AG10803 (cell line): ENCODE data around the gene OR4D6.
"Not testable (repeated sequence)": the region's sequence is repeated elsewhere in the genome, so short reads cannot be mapped to it uniquely, and the experiment has no call there.

Source experiments
- DNase-seq: peaks from one replicate; pipeline ENCODE4 v3.0.0; 2010; ENCODE audit warnings: low read depth
- H3K4me3 ChIP-seq: 2 replicates; pipeline ENCODE4 v1.5.1; 2011; ENCODE audit warnings: mild to moderate bottlenecking, low read length, control low read depth
- CTCF ChIP-seq: conservative IDR thresholded peaks from 2 replicates; pipeline ENCODE4 v1.5.1; 2011; ENCODE audit warnings: mild to moderate bottlenecking, low read length, control low read depth, inconsistent platforms

OR4D6 gene

GRCh38 chr11:59425131-59425530 lies 31.6 kb upstream of the OR4D6 start:
- H3K4me3 ChIP-seq, result no peak overlapping the region
- DNase-seq, result no peak
- TF ChIP-seq CTCF, result no peak

- H3K4me3 ChIP-seq, result no peak within 1 kb of the TSS
- no peak for DNase-seq
- TF ChIP-seq CTCF, result no peak
These were observed 30.2 kb upstream of the OR4D6 start, which contains the start of gene OR5A2 for GRCh38 chr11:59426361-59427067. TSS of gene OR5A2 (minus strand) at chr11:59426413. CDS start at chr11:59422953, 3,460 bp downstream.

DNA sequence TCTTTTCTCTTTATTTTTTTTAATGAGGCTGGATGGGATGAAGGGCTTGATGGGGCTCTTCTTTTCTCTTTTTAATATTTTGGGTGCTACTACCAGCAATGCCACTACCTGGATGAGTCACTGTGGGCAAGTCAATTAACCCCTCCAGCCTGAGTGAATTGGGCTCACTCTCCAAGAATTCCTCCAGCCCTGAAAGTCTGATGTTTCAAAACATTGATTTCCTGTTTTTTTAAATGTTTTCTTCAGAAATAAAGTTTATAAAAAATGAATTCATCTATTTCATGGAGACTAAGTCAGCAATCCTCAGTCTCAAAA lies 29.7 kb upstream of the OR4D6 start:
- H3K4me3 ChIP-seq, result no peak overlapping the region
- TF ChIP-seq CTCF, result no peak
- DNase-seq, result no peak

DNA sequence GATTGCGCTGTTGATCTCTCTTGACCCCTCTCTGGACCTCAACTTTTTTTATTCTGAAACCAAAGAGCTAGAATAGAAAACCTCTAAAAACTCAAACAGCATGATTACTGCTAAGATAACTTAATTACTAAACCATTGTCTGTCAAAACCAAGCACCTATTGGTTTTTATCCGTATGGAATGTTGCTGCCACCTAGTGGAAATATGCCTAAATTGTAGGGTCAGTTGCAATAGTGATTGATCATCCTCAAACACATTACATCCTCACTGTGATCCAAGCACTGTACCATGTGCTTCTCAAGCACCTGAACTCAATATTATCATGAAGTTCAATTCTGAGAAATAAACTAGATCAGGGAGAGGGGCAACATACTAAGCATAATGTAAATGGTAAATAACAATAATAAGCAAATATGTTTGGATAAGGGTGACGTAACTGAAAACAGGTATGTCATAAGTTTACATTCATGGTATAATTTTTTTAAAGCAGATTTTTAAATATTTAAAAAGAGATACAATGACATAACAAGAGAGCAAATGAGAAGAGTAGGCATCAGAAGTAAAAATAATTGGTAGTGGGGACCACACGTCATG lies 26.7 kb upstream of the OR4D6 start:
- no peak overlapping the region for H3K4me3 ChIP-seq
- TF ChIP-seq CTCF, result peak; percentile 75
- peak; percentile 36 for DNase-seq

- TF ChIP-seq CTCF, result no peak
- H3K4me3 ChIP-seq, result no peak within 1 kb of the TSS
- no peak for DNase-seq
These were observed 20.6 kb upstream of the OR4D6 start, which contains the start of gene OR5A1 for GRCh38 chr11:59436169-59436568. TSS of gene OR5A1 (plus strand) at chr11:59436469. CDS start at chr11:59443169, 6,700 bp downstream.

GRCh38 chr11:59437770-59438169 lies 19.0 kb upstream of the OR4D6 start:
- no peak for DNase-seq
- no peak for TF ChIP-seq CTCF
- no peak overlapping the region for H3K4me3 ChIP-seq

DNA sequence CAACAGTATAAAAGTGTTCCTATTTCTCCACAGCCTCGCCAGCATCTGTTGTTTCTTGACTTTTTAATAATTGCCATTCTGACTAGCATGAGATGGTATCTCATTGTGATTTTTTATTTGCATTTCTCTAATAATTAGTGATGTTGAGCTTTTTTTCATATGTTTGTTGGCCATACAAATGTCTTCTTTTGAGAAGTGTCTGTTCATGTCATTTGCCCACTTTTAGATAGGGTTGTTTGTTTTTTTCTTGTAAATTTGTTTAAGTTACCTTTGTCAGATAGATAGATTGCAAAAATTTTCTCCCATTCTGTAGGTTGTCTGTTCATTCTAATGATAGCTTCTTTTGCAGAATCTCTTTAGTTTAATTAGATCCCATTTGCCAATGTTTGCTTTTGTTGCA lies 11.1 kb upstream of the OR4D6 start:
- not testable (repeated sequence) for H3K4me3 ChIP-seq, DNase-seq
